ENCODE results near the gene SLC17A8. TPM values are rescaled to one million over a fixed set of nuclear protein-coding genes. Genes with fewer than 3 reads are reported as not detected.
"Not testable (repeated sequence)": the region's sequence is repeated elsewhere in the genome, so short reads cannot be mapped to it uniquely, and the experiment has no call there.

Gene SLC17A8
- total RNA-seq (2014; rRNA removed; shearing (Covaris generic)), result 0.08 TPM in 1 of 2 replicates, not detected in the other

- Histone ChIP-seq H3K4me3 (no peak within 1 kb of the TSS), H3K9me3 (replicated peaks) (no peaks in the 10 kb centered on the region), H3K27ac (no peak within 1 kb of the TSS), H3K27me3 (no peaks in the 10 kb centered on the region; the same call in 1 of the 2 replicates), H3K36me3 (no peaks in the 10 kb centered on the region), H3K4me1 (peaks cover 10% of the 10 kb centered on the region; the same call in 1 of the 2 replicates)
- DNase-seq, result peak; percentile 46 to 59
These were observed at the start of gene SLC17A8 for GRCh38 chr12:100356644-100357223. SLC17A8 (plus strand) TSS chr12:100357074; CDS start chr12:100357392, 318 bp downstream.

- not testable (repeated sequence) for H3K4me1 ChIP-seq; H3K27me3 ChIP-seq; H3K27ac ChIP-seq; H3K9me3 ChIP-seq (replicated peaks); DNase-seq; H3K4me3 ChIP-seq
- H3K36me3 ChIP-seq, result peaks cover 14% of the 10 kb centered on the region
These were observed 48.7 kb upstream of the SLC17A8 start for GRCh38 chr12:100308138-100308537.

GRCh38 chr12:100311317-100311716, 45.6 kb upstream of the SLC17A8 start:
- no peaks in the 10 kb centered on the region for H3K27me3 ChIP-seq
- no peak overlapping the region for H3K27ac ChIP-seq
- H3K36me3 ChIP-seq, result peaks cover 25% of the 10 kb centered on the region
- no peaks in the 10 kb centered on the region for H3K4me1 ChIP-seq
- no peak for DNase-seq
- H3K4me3 ChIP-seq, result no peak overlapping the region
- H3K9me3 ChIP-seq (replicated peaks), result no peaks in the 10 kb centered on the region

GRCh38 chr12:100317371-100317770, 39.5 kb upstream of the SLC17A8 start:
- Histone ChIP-seq H3K27ac (no peak overlapping the region), H3K9me3 (replicated peaks) (no peaks in the 10 kb centered on the region), H3K36me3 (peaks cover 29% of the 10 kb centered on the region), H3K4me1 (no peaks in the 10 kb centered on the region), H3K27me3 (no peaks in the 10 kb centered on the region), H3K4me3 (no peak overlapping the region)
- no peak for DNase-seq

- Histone ChIP-seq H3K27ac (no peak overlapping the region), H3K9me3 (replicated peaks) (no peaks in the 10 kb centered on the region), H3K4me1 (no peaks in the 10 kb centered on the region), H3K27me3 (no peaks in the 10 kb centered on the region), H3K36me3 (peaks cover 23% of the 10 kb centered on the region), H3K4me3 (no peak overlapping the region)
- DNase-seq, result no peak
These were observed 32.4 kb upstream of the SLC17A8 start for GRCh38 chr12:100324498-100324897.

- Histone ChIP-seq H3K36me3 (peaks cover 23% of the 10 kb centered on the region), H3K9me3 (replicated peaks) (no peaks in the 10 kb centered on the region)
These were observed 30.7 kb upstream of the SLC17A8 start for GRCh38 chr12:100326208-100326607.

GRCh38 chr12:100329800-100330199, 27.1 kb upstream of the SLC17A8 start:
- H3K4me1 ChIP-seq, result no peaks in the 10 kb centered on the region
- no peaks in the 10 kb centered on the region for H3K9me3 ChIP-seq (replicated peaks)
- no peaks in the 10 kb centered on the region for H3K27me3 ChIP-seq
- H3K4me3 ChIP-seq, result no peak overlapping the region
- DNase-seq, result no peak
- H3K27ac ChIP-seq, result no peak overlapping the region
- peaks cover 22% of the 10 kb centered on the region for H3K36me3 ChIP-seq

More at GRCh38 chr12:100326208-100326607, 30.7 kb upstream of the SLC17A8 start:
- H3K4me3 ChIP-seq, result no peak overlapping the region
- no peak overlapping the region for H3K27ac ChIP-seq
- DNase-seq, result no peak
- no peaks in the 10 kb centered on the region for H3K27me3 ChIP-seq
- H3K4me1 ChIP-seq, result no peaks in the 10 kb centered on the region

- DNase-seq, result no peak
- Histone ChIP-seq H3K4me3 (no peak overlapping the region), H3K36me3 (peaks cover 31% of the 10 kb centered on the region), H3K4me1 (no peaks in the 10 kb centered on the region), H3K9me3 (replicated peaks) (no peaks in the 10 kb centered on the region), H3K27ac (no peak overlapping the region), H3K27me3 (no peaks in the 10 kb centered on the region)
These were observed 25.0 kb upstream of the SLC17A8 start for GRCh38 chr12:100331871-100332270.

GRCh38 chr12:100332852-100333251, 24.0 kb upstream of the SLC17A8 start:
- no peak for DNase-seq
- Histone ChIP-seq H3K4me3 (no peak overlapping the region), H3K9me3 (replicated peaks) (no peaks in the 10 kb centered on the region), H3K27me3 (no peaks in the 10 kb centered on the region), H3K36me3 (peaks cover 37% of the 10 kb centered on the region), H3K4me1 (no peaks in the 10 kb centered on the region), H3K27ac (no peak overlapping the region)

GRCh38 chr12:100337299-100337698, 19.6 kb upstream of the SLC17A8 start:
- Histone ChIP-seq H3K4me1 (no peaks in the 10 kb centered on the region), H3K36me3 (peaks cover 42% of the 10 kb centered on the region), H3K4me3 (no peak overlapping the region), H3K9me3 (replicated peaks) (no peaks in the 10 kb centered on the region), H3K27me3 (no peaks in the 10 kb centered on the region), H3K27ac (no peak overlapping the region)
- no peak for DNase-seq

- H3K36me3 ChIP-seq, result peaks cover 42% of the 10 kb centered on the region
- no peaks in the 10 kb centered on the region for H3K4me1 ChIP-seq
- no peaks in the 10 kb centered on the region for H3K27me3 ChIP-seq
- no peak for DNase-seq
- H3K4me3 ChIP-seq, result no peak overlapping the region
- no peak overlapping the region for H3K27ac ChIP-seq
- no peaks in the 10 kb centered on the region for H3K9me3 ChIP-seq (replicated peaks)
These were observed 19.1 kb upstream of the SLC17A8 start for GRCh38 chr12:100337727-100338126.

GRCh38 chr12:100339071-100339470, 17.8 kb upstream of the SLC17A8 start:
- H3K4me1 ChIP-seq, result no peaks in the 10 kb centered on the region
- no peaks in the 10 kb centered on the region for H3K27me3 ChIP-seq
- no peaks in the 10 kb centered on the region for H3K9me3 ChIP-seq (replicated peaks)
- H3K36me3 ChIP-seq, result peaks cover 42% of the 10 kb centered on the region
- no peak for DNase-seq
- H3K4me3 ChIP-seq, result no peak overlapping the region
- H3K27ac ChIP-seq, result no peak overlapping the region

- H3K27ac ChIP-seq; H3K4me3 ChIP-seq; DNase-seq; H3K27me3 ChIP-seq; H3K9me3 ChIP-seq (replicated peaks); H3K4me1 ChIP-seq: not testable (repeated sequence)
- peaks cover 17% of the 10 kb centered on the region for H3K36me3 ChIP-seq
These were observed 14.0 kb upstream of the SLC17A8 start for GRCh38 chr12:100342897-100343296.

- not testable (repeated sequence) for H3K4me1 ChIP-seq; H3K27ac ChIP-seq; H3K9me3 ChIP-seq (replicated peaks); H3K36me3 ChIP-seq; DNase-seq; H3K27me3 ChIP-seq; H3K4me3 ChIP-seq
These were observed 12.5 kb upstream of the SLC17A8 start for GRCh38 chr12:100344351-100344750.

- no peaks in the 10 kb centered on the region; the same call in 1 of the 2 replicates for H3K36me3 ChIP-seq
- no peaks in the 10 kb centered on the region for H3K9me3 ChIP-seq (replicated peaks)
- H3K4me1 ChIP-seq, result no peaks in the 10 kb centered on the region
- DNase-seq, result no peak
- H3K27ac ChIP-seq, result no peak overlapping the region
- no peak overlapping the region for H3K4me3 ChIP-seq
- H3K27me3 ChIP-seq, result no peaks in the 10 kb centered on the region
These were observed 11.7 kb upstream of the SLC17A8 start for GRCh38 chr12:100345020-100345767.

All from SJCRH30 (cell line).